ENCODE measurements around the gene SPECC1. TPM values are rescaled to one million over a fixed set of nuclear protein-coding genes. Genes with fewer than 3 reads are reported as not detected.

The SPECC1 gene
- total RNA-seq, 6 experiments from 2014 or later: 19.2 to 33.7 (median 29.4) TPM

DNA sequence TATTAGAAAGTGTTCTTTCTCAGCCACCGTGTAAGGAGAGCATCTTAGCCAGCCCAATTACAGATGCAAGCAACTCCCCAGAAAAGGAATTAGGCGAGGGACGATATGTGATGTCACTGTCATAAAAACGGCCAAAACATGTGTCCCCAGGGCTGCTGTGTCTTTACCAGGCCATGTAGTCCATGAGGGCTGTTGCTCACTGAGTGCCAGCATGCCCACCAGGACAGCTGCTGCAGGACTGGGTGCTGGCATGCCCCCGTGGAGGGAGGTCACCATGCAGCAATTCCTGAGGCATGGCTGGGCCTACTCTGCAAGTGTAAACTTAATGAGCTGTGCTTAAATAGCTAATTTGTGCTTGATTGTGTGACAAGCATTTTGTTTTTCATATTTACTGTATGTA is 301.3 kb downstream of the SPECC1 start:
- Mint-ChIP-seq H3K27ac (no peak overlapping the region), H3K27me3 (ENCODE audit: insufficient read depth) (no peaks in the 10 kb centered on the region; the same call in 1 of the 2 replicates), H3K9me3 (peaks cover 23% of the 10 kb centered on the region), H3K4me3 (no peak overlapping the region), H3K4me1 (ENCODE audit: low read depth) (peaks cover 7% of the 10 kb centered on the region), H3K36me3 (ENCODE audit: low read depth) (peaks cover 21% of the 10 kb centered on the region)
- TF ChIP-seq, protein P1, sequence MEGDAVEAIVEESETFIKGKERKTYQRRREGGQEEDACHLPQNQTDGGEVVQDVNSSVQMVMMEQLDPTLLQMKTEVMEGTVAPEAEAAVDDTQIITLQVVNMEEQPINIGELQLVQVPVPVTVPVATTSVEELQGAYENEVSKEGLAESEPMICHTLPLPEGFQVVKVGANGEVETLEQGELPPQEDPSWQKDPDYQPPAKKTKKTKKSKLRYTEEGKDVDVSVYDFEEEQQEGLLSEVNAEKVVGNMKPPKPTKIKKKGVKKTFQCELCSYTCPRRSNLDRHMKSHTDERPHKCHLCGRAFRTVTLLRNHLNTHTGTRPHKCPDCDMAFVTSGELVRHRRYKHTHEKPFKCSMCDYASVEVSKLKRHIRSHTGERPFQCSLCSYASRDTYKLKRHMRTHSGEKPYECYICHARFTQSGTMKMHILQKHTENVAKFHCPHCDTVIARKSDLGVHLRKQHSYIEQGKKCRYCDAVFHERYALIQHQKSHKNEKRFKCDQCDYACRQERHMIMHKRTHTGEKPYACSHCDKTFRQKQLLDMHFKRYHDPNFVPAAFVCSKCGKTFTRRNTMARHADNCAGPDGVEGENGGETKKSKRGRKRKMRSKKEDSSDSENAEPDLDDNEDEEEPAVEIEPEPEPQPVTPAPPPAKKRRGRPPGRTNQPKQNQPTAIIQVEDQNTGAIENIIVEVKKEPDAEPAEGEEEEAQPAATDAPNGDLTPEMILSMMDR (IDR thresholded peaks at IDR 0.05): no peak
- DNase-seq: no peak

DNA sequence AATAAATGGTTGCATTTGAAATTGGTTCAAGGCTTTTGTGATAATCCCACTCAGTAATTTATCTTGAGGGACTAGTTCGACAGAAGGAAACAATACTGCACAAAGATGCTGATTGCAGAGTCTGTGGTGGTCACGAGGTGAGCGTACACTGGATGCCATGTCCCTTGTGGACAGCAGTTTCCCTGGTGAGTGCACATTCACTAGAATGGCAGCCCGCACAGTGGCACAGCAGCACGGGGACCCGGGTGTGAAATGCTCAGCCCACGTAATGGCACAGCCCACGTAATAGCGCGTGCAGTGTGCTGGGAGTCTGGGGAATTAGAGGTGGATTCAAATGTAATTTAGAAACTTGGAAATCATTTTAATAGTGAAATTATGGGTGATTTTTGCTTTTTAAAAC is 304.1 kb downstream of the SPECC1 start:
- Mint-ChIP-seq H3K27ac (no peak overlapping the region), H3K9me3 (no peaks in the 10 kb centered on the region), H3K36me3 (ENCODE audit: low read depth) (no peaks in the 10 kb centered on the region), H3K27me3 (ENCODE audit: insufficient read depth) (no peaks in the 10 kb centered on the region; the same call in 1 of the 2 replicates), H3K4me3 (no peak overlapping the region), H3K4me1 (ENCODE audit: low read depth) (peaks cover 6% of the 10 kb centered on the region)
- DNase-seq: no peak
- TF ChIP-seq, protein P1 (IDR thresholded peaks at IDR 0.05): no peak

DNA sequence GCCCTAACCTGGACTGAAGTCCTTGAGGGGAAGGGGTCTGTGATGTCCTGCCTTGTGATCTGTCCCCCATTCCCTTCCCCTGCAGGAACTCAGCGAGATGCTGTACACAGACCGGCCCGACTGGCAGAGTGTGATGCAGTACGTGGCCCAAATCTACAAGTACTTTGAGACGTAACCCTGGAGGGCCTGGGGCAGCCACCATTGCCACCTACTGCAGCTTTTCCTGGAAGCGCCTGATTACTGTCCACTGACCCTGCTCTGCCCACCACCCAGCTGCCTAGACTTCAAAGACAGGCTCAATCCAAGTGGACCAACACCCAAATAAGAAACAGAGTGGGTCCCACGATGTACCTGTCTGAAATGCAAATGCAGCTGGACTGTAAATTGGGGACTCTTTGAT is 304.7 kb downstream of the SPECC1 start:
- no peak for DNase-seq
- TF ChIP-seq, protein P1 (IDR thresholded peaks at IDR 0.05): no peak
- H3K4me3 Mint-ChIP-seq: no peak overlapping the region
- no peaks in the 10 kb centered on the region for H3K9me3 Mint-ChIP-seq
- H3K36me3 Mint-ChIP-seq (ENCODE audit: low read depth): no peaks in the 10 kb centered on the region
- no peaks in the 10 kb centered on the region; the same call in 1 of the 2 replicates for H3K27me3 Mint-ChIP-seq (ENCODE audit: insufficient read depth)
- peaks cover under 1% of the 10 kb centered on the region; the same call in 1 of the 2 replicates for H3K4me1 Mint-ChIP-seq (ENCODE audit: low read depth)
- H3K27ac Mint-ChIP-seq: no peak overlapping the region

DNA sequence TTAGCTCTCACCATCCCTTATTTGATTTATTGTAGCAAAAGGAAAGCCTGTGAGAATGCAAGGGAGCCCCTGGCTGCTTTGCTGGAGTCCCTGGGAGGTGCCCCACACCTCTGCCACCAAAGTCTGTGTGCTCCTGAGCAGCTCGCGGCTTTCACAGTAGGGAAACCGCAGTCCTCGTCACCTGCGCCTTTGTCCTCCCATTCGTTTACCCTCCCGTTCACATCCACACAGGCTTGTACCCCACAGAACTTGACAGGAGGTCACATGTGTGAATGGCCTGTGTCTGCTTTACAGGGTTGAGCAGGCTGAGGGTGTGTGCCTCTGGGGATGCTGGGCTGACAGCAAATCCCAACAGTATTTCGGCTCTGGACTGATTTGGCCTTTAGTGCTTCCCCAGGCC is 305.7 kb downstream of the SPECC1 start:
- Mint-ChIP-seq H3K27ac (no peak overlapping the region), H3K27me3 (ENCODE audit: insufficient read depth) (no peaks in the 10 kb centered on the region; the same call in 1 of the 2 replicates), H3K36me3 (ENCODE audit: low read depth) (no peaks in the 10 kb centered on the region), H3K9me3 (no peaks in the 10 kb centered on the region), H3K4me3 (no peak overlapping the region), H3K4me1 (ENCODE audit: low read depth) (no peaks in the 10 kb centered on the region)
- TF ChIP-seq, protein P1 (IDR thresholded peaks at IDR 0.05): no peak
- no peak for DNase-seq

DNA sequence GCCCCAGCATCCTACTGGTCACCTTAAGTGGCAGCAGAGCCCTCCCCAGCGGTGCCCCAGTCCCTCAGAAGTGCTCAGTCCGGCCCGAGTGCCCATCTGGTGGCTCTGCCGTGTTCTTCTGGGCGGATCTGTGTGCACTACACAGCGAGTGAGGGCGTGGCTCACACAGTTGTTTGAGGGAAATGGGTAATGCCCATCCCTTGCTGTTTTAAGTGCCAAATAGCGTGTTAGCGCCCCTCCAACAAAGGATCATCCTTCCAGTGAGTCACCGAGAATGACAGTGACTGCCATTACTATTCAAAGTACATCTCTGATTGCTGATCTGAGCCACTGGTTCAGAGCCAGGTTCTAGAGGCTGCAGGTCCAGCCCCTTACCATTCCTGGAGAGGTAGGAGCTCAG is 306.2 kb downstream of the SPECC1 start:
- no peak overlapping the region for H3K27ac Mint-ChIP-seq
- H3K36me3 Mint-ChIP-seq (ENCODE audit: low read depth): no peaks in the 10 kb centered on the region
- no peak overlapping the region for H3K4me3 Mint-ChIP-seq
- no peaks in the 10 kb centered on the region for H3K9me3 Mint-ChIP-seq
- H3K27me3 Mint-ChIP-seq (ENCODE audit: insufficient read depth): no peaks in the 10 kb centered on the region; the same call in 1 of the 2 replicates
- H3K4me1 Mint-ChIP-seq (ENCODE audit: low read depth): no peaks in the 10 kb centered on the region
- no peak for DNase-seq
- TF ChIP-seq, protein P1 (IDR thresholded peaks at IDR 0.05): no peak

DNA sequence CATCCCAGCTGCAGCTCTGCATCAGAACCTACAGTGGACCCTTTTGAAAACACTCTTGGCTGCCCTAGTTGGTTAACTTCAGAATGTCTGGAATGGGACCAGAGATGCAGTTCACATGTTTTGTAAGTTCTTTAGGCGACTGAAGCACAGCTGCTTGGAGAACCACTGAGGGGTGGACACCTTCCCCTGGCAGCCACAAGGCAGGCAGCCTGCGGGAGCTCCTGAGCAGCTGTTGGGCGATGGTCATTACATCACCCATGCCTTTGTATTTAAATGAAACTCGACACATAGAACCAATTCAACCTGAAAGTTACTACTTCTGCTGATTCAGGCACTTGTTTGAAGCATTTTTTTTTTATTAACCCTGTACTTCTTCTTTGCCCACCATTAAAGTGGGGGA is 306.7 kb downstream of the SPECC1 start:
- Mint-ChIP-seq H3K9me3 (no peaks in the 10 kb centered on the region), H3K4me3 (no peak overlapping the region), H3K27ac (no peak overlapping the region), H3K27me3 (ENCODE audit: insufficient read depth) (no peaks in the 10 kb centered on the region; the same call in 1 of the 2 replicates), H3K4me1 (ENCODE audit: low read depth) (no peaks in the 10 kb centered on the region), H3K36me3 (ENCODE audit: low read depth) (no peaks in the 10 kb centered on the region)
- no peak for DNase-seq
- TF ChIP-seq, protein P1 (IDR thresholded peaks at IDR 0.05): no peak
